Karpas-422 (cell line): ENCODE measurements around the gene NPIPA1. TPM values are rescaled to one million over a fixed set of nuclear protein-coding genes. Genes with fewer than 3 reads are reported as not detected.
"Not testable (repeated sequence)": the region's sequence is repeated elsewhere in the genome, so short reads cannot be mapped to it uniquely, and the experiment has no call there.

Experiments used
- DNase-seq: peaks from one replicate; pipeline ENCODE4 v3.0.0-alpha.2; 2015
- H2AFZ ChIP-seq: fragments of 200-600 bp; sonication (generic); 2 replicates; pipeline ENCODE4 v1.6.1; 2014; ENCODE audit warnings: antibody characterized with exemption, low read length, mixed read lengths
- H3K27ac ChIP-seq: fragments of 200-600 bp; sonication (generic); 2 replicates; pipeline ENCODE4 v1.5.1; 2014; ENCODE audit warnings: mild to moderate bottlenecking, low read length, moderate library complexity
- H3K27me3 ChIP-seq: fragments of 200-600 bp; sonication (generic); 2 replicates; pipeline ENCODE4 v1.6.1; 2014; ENCODE audit warnings: low read length, mixed read lengths
- H3K36me3 ChIP-seq: fragments of 200-600 bp; sonication (generic); 2 replicates; pipeline ENCODE4 v1.6.1; 2014; ENCODE audit warnings: low read length, mixed read lengths; ENCODE audit not compliant: insufficient read depth
- H3K4me1 ChIP-seq: fragments of 200-600 bp; sonication (generic); 2 replicates; pipeline ENCODE4 v1.6.1; 2014; ENCODE audit warnings: mild to moderate bottlenecking, low read length, mixed read lengths
- H3K4me2 ChIP-seq: fragments of 200-600 bp; sonication (generic); 2 replicates; pipeline ENCODE4 v1.6.1; 2014; ENCODE audit warnings: low read length, low read depth, mild to moderate bottlenecking; ENCODE audit not compliant: poor library complexity, severe bottlenecking
- H3K4me3 ChIP-seq: fragments of 200-600 bp; sonication (generic); 2 replicates; pipeline ENCODE4 v1.5.1; 2014; ENCODE audit warnings: mild to moderate bottlenecking, antibody characterized with exemption, low read length, mixed read lengths
- H3K79me2 ChIP-seq: fragments of 200-600 bp; sonication (generic); 2 replicates; pipeline ENCODE4 v1.6.1; 2014; ENCODE audit warnings: mild to moderate bottlenecking, low read length, mixed read lengths
- H3K9ac ChIP-seq: fragments of 200-600 bp; sonication (generic); 2 replicates; pipeline ENCODE4 v1.6.0; 2014; ENCODE audit warnings: low read length
- H3K9me2 ChIP-seq: fragments of 200-600 bp; sonication (generic), shearing (Covaris generic); replicated peaks from 2 replicates; pipeline ENCODE4 v1.6.0; 2014; ENCODE audit warnings: mild to moderate bottlenecking, low read length, moderate library complexity; ENCODE audit not compliant: insufficient read depth
- H3K9me3 ChIP-seq: fragments of 300-700, 200-600 bp; sonication (generic); 2 replicates; pipeline ENCODE4 v1.6.1; 2014; ENCODE audit warnings: low read length, mixed read lengths
- H4K20me1 ChIP-seq: fragments of 200-600 bp; sonication (generic); 2 replicates; pipeline ENCODE4 v1.6.1; 2014; ENCODE audit warnings: mild to moderate bottlenecking, antibody characterized with exemption, low read length, low read depth; ENCODE audit not compliant: insufficient read depth
- total RNA-seq: library from RNA; depleted of rRNA; stranded (reverse); fragments of >200 nt; shearing (Covaris generic); gene quantifications from 2 replicates; pipeline ENCODE4 v1.2.3, GENCODE V29; 2014; ENCODE audit warnings: low replicate concordance

Gene NPIPA1
- total RNA-seq, 1 experiment from 2014 or later = 74.1 TPM

DNA sequence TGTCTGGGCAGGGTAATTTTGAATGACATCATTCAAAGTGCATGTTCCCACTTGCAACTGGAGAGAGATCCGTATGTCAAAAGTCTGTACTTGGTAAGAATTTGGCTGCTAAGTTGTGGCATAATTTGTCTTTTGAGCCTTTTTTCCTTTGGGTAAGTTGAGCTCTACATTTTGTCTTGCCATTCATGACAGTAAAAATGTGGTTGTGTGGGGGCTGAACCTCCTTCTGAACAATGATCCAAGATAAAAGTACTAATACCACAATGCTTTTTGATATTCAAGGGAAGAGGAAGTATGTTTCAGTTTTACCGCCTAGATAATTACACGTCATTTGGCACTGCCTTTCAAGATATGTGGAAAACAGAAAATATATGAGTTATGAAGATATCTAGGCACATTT lies 5.4 kb downstream of the NPIPA1 start:
- H3K79me2 ChIP-seq, H3K4me1 ChIP-seq, H2AFZ ChIP-seq, H3K27ac ChIP-seq, DNase-seq, H3K36me3 ChIP-seq, H4K20me1 ChIP-seq, H3K4me2 ChIP-seq, H3K4me3 ChIP-seq, H3K9me2 ChIP-seq, H3K9me3 ChIP-seq, H3K9ac ChIP-seq, H3K27me3 ChIP-seq: not testable (repeated sequence)

DNA sequence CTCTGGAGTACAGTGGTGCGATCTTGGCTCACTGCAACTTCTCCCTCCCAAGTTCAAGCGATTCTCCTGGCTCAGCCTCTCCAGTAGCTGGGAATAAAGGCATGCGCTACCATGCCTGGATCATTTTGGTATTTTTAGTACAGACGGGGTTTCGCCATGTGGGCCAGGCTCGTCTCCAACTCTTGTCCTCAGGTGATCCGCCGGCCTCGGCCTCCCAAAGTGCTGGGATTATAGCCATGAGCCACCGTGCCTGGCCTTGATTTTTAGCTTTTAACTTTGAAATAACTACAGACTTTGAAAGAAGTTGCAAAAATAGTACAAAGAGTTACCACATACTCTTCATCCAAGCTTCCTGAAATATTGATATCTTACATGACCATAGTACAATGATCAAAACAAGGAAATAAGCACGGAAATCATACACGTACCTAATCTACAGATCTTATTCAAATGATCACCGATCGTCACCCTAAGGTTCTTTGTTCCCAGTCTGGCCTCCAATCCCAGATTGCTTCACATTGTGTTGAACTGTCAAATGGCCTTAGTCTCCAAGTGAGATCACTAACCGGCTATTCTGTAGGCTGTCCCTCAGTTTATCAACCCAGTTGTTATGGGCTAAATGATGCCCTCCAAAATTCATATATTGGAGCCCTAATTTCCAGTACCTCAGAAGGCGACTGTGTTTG lies 18.4 kb downstream of the NPIPA1 start:
- no peak overlapping the region for H2AFZ ChIP-seq
- no peak overlapping the region for H3K9ac ChIP-seq
- no peaks in the 10 kb centered on the region for H3K79me2 ChIP-seq

DNA sequence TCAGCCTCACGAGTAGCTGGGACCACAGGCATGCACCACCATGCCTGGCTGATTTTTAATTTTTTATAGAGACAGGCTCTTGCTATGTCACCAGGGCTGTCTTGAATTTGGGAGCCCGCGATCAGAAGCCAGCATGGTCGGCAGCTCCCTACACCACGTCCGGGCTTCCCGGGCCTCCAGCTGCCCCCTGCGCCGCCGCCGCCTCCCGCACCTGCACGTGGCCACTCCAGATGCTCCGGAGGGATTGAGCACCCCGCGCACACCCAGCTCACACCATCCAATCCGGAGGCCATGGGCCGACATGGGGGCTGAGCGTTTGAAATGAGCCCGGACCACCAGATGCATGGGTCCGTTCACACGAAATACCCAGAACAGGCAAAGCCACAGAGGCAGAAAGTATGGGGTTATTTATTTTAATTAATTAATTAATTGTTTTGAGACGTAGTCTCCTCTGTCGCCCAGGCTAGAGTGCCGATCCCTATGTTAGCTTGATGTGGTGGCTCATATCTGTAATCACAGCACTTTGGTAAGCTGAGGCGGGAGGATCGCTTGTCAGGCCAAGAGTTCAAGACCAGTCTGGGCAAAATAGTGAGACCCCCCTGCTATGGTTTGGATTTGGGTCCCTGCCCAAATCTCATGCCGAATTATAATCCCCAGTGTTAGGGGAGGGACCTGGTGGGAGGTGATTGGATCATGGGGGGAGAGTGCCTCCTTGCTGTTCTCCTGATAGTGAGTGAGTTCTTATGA lies 20.5 kb downstream of the NPIPA1 start:
- Histone ChIP-seq H3K27me3 (no peaks in the 10 kb centered on the region), H3K79me2 (no peaks in the 10 kb centered on the region), H3K4me3 (no peak overlapping the region), H3K4me1 (no peaks in the 10 kb centered on the region), H3K9ac (no peak overlapping the region), H3K36me3 (no peaks in the 10 kb centered on the region), H3K9me2 (no peaks in the 10 kb centered on the region), H4K20me1 (no peaks in the 10 kb centered on the region), H2AFZ (no peak overlapping the region), H3K9me3 (no peaks in the 10 kb centered on the region), H3K27ac (no peak overlapping the region), H3K4me2 (no peak overlapping the region)
- no peak for DNase-seq

More for the DNA sequence above, 18.4 kb downstream of the NPIPA1 start:
- no peaks in the 10 kb centered on the region for H3K36me3 ChIP-seq
- no peaks in the 10 kb centered on the region for H3K4me1 ChIP-seq
- no peak overlapping the region for H3K4me3 ChIP-seq
- H3K27me3 ChIP-seq = no peaks in the 10 kb centered on the region
- no peaks in the 10 kb centered on the region for H4K20me1 ChIP-seq
- H3K9me3 ChIP-seq = no peaks in the 10 kb centered on the region
- no peak overlapping the region for H3K4me2 ChIP-seq
- DNase-seq = no peak
- no peak overlapping the region for H3K27ac ChIP-seq
- no peaks in the 10 kb centered on the region for H3K9me2 ChIP-seq

DNA sequence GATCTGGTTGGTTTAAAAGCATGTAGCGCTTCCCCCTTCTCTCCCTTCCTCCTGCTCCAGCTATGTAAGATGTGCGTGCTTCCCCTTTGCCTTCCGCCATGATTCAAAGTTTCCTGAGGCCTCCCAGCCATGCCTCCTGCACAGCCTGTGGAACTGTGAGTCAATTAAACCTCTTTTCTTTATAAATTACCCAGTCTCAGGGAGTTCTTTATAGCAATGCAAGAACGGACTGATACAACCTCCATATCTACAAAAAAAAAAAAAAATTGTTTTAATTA lies 21.0 kb downstream of the NPIPA1 start:
- H3K4me3 ChIP-seq = no peak overlapping the region
- no peaks in the 10 kb centered on the region for H3K79me2 ChIP-seq
- no peaks in the 10 kb centered on the region for H3K9me2 ChIP-seq
- no peaks in the 10 kb centered on the region for H3K4me1 ChIP-seq
- peak; percentile 45 for DNase-seq
- H4K20me1 ChIP-seq = no peaks in the 10 kb centered on the region
- no peaks in the 10 kb centered on the region for H3K36me3 ChIP-seq
- H3K27ac ChIP-seq = no peak overlapping the region
- H3K27me3 ChIP-seq = no peaks in the 10 kb centered on the region
- H3K9me3 ChIP-seq = no peaks in the 10 kb centered on the region
- H3K4me2 ChIP-seq = no peak overlapping the region
- no peak overlapping the region for H2AFZ ChIP-seq
- H3K9ac ChIP-seq = no peak overlapping the region

DNA sequence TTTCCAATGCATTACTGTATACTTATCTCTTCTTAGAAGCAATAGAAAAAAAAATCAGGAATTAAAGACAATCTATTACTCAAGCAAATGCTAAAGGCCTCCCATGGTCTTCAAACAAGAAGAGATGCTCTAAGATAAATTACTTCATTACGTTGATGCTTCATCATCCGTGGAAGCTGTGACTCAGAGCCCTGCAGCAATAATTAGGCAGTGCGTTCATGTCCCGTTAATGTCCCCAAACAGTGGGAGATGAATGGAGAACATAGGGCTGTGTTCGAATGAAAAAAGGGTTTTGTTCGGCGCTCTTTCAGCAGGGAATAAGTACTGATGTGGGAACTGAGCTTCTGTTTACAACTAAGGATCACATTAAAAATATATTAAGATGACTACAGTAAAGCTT lies 21.7 kb downstream of the NPIPA1 start:
- no peak overlapping the region for H3K27ac ChIP-seq
- H3K4me1 ChIP-seq = no peaks in the 10 kb centered on the region
- no peak overlapping the region for H2AFZ ChIP-seq

DNA sequence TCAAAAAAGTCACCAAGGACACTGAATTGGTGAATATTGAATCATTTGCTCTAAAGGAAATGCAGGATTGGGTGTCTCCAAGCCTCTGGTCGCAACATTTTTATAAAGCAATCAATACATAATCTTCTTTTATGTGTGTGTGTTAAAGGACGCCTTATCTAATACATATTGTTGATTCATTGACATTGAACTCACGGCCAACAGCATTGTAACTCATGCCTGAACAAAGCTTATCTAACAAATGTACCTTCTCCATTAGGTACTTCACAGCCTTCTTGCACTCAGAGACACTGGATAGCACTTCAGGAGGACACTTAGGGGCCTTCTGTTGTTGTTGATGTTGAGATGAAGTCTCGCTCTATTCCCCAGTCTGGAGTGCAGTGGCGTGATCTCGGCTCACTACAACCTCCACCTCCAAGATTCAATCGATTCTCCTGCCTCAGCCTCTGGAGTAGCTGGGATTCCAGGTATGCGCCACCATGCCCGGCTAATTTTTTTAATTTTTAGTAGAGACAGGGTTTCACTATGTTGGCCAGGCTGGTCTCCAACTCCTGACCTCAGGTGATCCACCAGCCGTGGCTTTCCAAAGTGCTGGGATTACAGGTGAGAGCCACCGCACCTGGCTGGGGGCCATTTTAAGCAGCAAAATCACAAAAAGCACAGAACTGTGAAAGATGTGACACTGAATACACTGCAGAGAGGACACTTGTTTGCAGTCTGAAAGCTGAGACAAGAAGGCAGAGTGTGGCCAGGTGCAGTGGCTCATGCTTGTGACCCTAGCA lies 24.4 kb downstream of the NPIPA1 start:
- Histone ChIP-seq H3K27ac (no peak overlapping the region), H4K20me1 (no peaks in the 10 kb centered on the region), H3K9me3 (no peaks in the 10 kb centered on the region), H3K27me3 (0 out of 2 replicates have a peak, but pooled peaks cover 3% of the 10 kb centered on the region), H3K36me3 (no peaks in the 10 kb centered on the region), H3K79me2 (no peaks in the 10 kb centered on the region), H3K4me1 (no peaks in the 10 kb centered on the region), H2AFZ (no peak overlapping the region), H3K4me3 (no peak overlapping the region), H3K4me2 (no peak overlapping the region), H3K9me2 (no peaks in the 10 kb centered on the region), H3K9ac (no peak overlapping the region)
- no peak for DNase-seq

More for the DNA sequence above, 21.7 kb downstream of the NPIPA1 start:
- Histone ChIP-seq H3K27me3 (0 out of 2 replicates have a peak, but pooled peaks cover 3% of the 10 kb centered on the region), H4K20me1 (no peaks in the 10 kb centered on the region), H3K4me2 (no peak overlapping the region), H3K79me2 (no peaks in the 10 kb centered on the region), H3K9me2 (no peaks in the 10 kb centered on the region), H3K9me3 (no peaks in the 10 kb centered on the region), H3K4me3 (no peak overlapping the region), H3K36me3 (no peaks in the 10 kb centered on the region), H3K9ac (no peak overlapping the region)
- DNase-seq = no peak

DNA sequence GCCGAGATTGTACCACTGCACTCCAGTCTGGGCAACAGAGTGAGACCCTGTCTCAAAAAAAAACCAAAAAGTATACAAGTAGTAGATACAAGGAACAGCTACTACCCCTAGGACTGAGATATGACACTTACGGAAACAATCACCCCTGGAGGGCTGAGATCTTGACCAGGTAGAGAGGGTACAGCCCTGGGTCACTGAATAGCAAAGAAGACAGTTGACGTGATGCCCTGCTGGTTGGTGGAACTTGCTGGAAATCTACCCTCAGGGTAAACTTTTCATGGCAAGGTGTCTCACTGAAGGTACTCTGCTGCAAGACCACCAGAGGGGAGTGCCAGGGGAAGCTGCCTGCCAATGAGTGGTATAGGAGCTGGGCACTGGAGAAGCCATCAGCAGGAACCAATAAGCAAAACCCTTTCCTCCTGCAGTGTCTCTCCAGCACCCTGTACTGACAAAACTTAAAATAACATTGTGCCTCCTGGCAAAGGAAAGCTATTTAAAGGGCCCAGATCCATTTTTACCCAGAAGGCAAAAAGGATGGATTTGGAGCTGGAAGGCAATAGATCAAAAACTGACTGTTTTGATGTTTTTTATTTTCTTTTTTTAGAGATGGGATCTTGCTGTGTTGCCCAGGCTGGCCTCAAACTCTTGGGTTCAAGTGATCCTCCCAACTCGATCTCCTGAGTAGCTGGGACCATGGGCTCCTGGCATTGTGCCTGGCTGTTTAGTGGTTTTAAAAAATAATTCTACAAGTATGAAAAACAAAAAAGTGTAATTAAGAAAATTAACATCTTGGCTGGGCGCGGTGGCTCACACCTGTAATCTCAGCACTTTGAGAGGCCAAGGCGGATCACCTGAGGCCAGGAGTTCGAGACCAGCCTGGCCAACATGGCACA lies 26.3 kb downstream of the NPIPA1 start:
- no peaks in the 10 kb centered on the region for H3K9me3 ChIP-seq
- H3K27ac ChIP-seq = no peak overlapping the region
- H3K9ac ChIP-seq = no peak overlapping the region
- H3K4me2 ChIP-seq = no peak overlapping the region
- no peak overlapping the region for H2AFZ ChIP-seq
- H3K27me3 ChIP-seq = 0 out of 2 replicates have a peak, but pooled peaks cover 3% of the 10 kb centered on the region
- DNase-seq = no peak
- no peaks in the 10 kb centered on the region for H4K20me1 ChIP-seq
- H3K79me2 ChIP-seq = no peaks in the 10 kb centered on the region
- H3K9me2 ChIP-seq = no peaks in the 10 kb centered on the region
- no peaks in the 10 kb centered on the region for H3K36me3 ChIP-seq
- H3K4me1 ChIP-seq = no peaks in the 10 kb centered on the region
- no peak overlapping the region for H3K4me3 ChIP-seq
